Heart right ventricle (tissue), 16 donors: Measurements from ENCODE around the gene KNCN. TPM values are rescaled to one million over a fixed set of nuclear protein-coding genes. Genes with fewer than 3 reads are reported as not detected.
A peak's percentile ranks its signal among the peaks of the same experiment; 100 is the strongest.

Experiments used
- ATAC-seq, 8 donors: fragments of 200-7000 bp; cut with Tn5 transposase; one replicate each; pipeline ENCODE4 v1.9.1; 2020; ENCODE audit warnings: mild to moderate bottlenecking in 8 of 8, moderate library complexity in 8 of 8, moderate number of reproducible peaks in 1 of 8
- DNase-seq, 2 donors: peaks; one replicate each; pipeline ENCODE4 v3.0.0-alpha.2; 2020
- H3K27ac ChIP-seq, 10 donors: fragments of 200-600 bp; sonication (generic) in 2 of 10; one replicate each; pipeline versions ENCODE4 v1.5.0 to v1.8.0; 2020 to 2022; ENCODE audit warnings: mild to moderate bottlenecking in 3 of 10
- H3K27me3 ChIP-seq, 7 donors: fragments of 200-600 bp; one replicate each; pipeline ENCODE4 v1.8.0; 2021 to 2022; ENCODE audit warnings: mild to moderate bottlenecking in 2 of 7
- H3K36me3 ChIP-seq, 9 donors: fragments of 200-600 bp; sonication (generic) in 1 of 9; one replicate each; pipeline versions ENCODE4 v1.5.0 to v1.8.0; 2020 to 2022; ENCODE audit warnings: mild to moderate bottlenecking in 2 of 9
- H3K4me1 ChIP-seq, 9 donors: fragments of 200-600 bp; sonication (generic) in 1 of 9; one replicate each; pipeline versions ENCODE4 v1.5.0 to v1.8.0; 2020 to 2022; ENCODE audit warnings: mild to moderate bottlenecking in 4 of 9
- H3K4me3 ChIP-seq, 10 donors: fragments of 200-600 bp; sonication (generic) in 2 of 10; one replicate each; pipeline versions ENCODE4 v1.5.0 to v1.8.0; 2020 to 2022; ENCODE audit warnings: mild to moderate bottlenecking in 7 of 10, moderate library complexity in 2 of 10
- H3K9me3 ChIP-seq, 11 donors: fragments of 200-600 bp in 10 of 11; sonication (generic) in 2 of 11; one replicate each; pipeline versions ENCODE4 v1.5.0 to v1.8.0; 2013 to 2022; ENCODE audit warnings: mild to moderate bottlenecking in 2 of 11, control low read depth in 1 of 11, moderate library complexity in 1 of 11
- WGBS, 2 donors: extraction: QIAGEN DNeasy Blood & Tissue Kit; methylation state at CpG; one replicate each; pipeline ENCODE4 v1.1.7; 2013; ENCODE audit warnings: inconsistent platforms in 1 of 2; 5-methylcytosine and 5-hydroxymethylcytosine counted together
- intact Hi-C, 10 donors: fragments of 100-400 bp; cut with DNase I; formaldehyde crosslinking; loops; one replicate each; pipeline versions ENCODE4 v1.11.1 to v1.14.2; 2022
- polyA plus RNA-seq, 2 donors: library from polyadenylated mRNA; stranded (reverse); fragments of 200-250 nt; gene quantifications; one replicate each; pipeline ENCODE4 v1.2.3, GENCODE V29; 2013
- total RNA-seq, 10 donors: library from RNA; stranded (reverse); fragmentation: NEBNext Ultra II Directional in 3 of 10; extraction: Animal tissue kit (Norgen Biotek cat#: 25700) in 3 of 10; gene quantifications; one replicate each; pipeline versions ENCODE4 v1.2.1 to v1.2.4, GENCODE V29; 2021 to 2023
- TF ChIP-seq, protein P1 (sequence below), 9 donors: fragments of 200-600 bp; sonication (generic) in 2 of 9; IDR thresholded peaks; one replicate each; pipeline versions ENCODE4 v1.5.0 to v1.8.0; 2021 to 2022; ENCODE audit warnings: antibody characterized with exemption in 9 of 9, mild to moderate bottlenecking in 5 of 9, moderate library complexity in 1 of 9
- donor health status: Arrhythmogenic right ventricular cardiomyopathy.
- donor health status: ischemic (EF 13 %, LVEDD 7.1; RV severe dilation, severe dysfunction).
- donor health status: healthy with polysubstance abuse.
- donor health status: DM: no; HTN: yes; CAD: no.
- donor health status: DM: no; HTN: no; CAD: no.
- donor health status: ischemic (EF 25% LVEDD 6.9; RV normal size, moderate dysfunction).
- donor health status: ischemic (EF 25% LVEDD 5.7; RV mildly dilated, moderate dysfunction).
- donor health status: healthy.
- donor health status: DM: yes; HTN: yes; CAD: no.
- donor health status: Ischemic cardiomyopathy.
- donor health status: ischemic (EF 35%, LVEDD 5.7; RV mildly dilated, moderate dysfunction).
- donor health status: nonischemic (EF 11% LVEDD 7.7; RV severe dilation, severe dysfunction).
- donor health status: DM: yes; HTN: yes; CAD: no.
- donor health status: PGD.
- donor health status: ischemic (EF 29% LVEDD 5.4; RV normal size, mild dysfunction).
- donor health status: nonischemic (EF 23%, LVEDD 6.1; RV moderate dilation, normal function).

Gene KNCN
- total and polyA plus RNA-seq, 12 donors: not detected

DNA sequence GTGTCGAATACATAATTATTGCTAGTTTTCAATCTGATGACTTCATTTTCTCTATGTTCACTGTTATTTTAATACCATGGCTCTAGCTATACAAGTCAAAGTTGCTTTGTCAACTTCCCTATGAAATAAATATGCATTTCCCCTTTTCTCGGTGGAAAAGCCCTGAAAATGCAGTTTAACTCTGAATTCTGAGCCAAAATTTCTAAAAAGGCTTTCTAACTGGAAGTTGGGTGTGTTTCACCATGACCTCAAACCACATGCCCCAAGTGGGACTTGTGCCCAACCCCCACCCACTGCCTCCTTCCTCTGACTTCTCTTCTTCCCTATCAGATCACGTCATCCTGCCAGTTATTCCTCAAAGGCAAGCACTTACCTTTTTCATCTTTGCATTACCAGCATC lies 43.7 kb upstream of the KNCN start:
- Histone ChIP-seq H3K4me1 (peaks cover 0 to 80% (median 23%) of the 10 kb centered on the region in 9 donors), H3K9me3 (no peaks in the 10 kb centered on the region), H3K27ac (peak overlapping the region in 7 of 10 donors; percentile 23 to 92 (median 62)), H3K27me3 (no peaks in the 10 kb centered on the region), H3K4me3 (no peak overlapping the region), H3K36me3 (peaks cover 0 to 56% (median 35%) of the 10 kb centered on the region in 9 donors)
- TF ChIP-seq, protein P1, sequence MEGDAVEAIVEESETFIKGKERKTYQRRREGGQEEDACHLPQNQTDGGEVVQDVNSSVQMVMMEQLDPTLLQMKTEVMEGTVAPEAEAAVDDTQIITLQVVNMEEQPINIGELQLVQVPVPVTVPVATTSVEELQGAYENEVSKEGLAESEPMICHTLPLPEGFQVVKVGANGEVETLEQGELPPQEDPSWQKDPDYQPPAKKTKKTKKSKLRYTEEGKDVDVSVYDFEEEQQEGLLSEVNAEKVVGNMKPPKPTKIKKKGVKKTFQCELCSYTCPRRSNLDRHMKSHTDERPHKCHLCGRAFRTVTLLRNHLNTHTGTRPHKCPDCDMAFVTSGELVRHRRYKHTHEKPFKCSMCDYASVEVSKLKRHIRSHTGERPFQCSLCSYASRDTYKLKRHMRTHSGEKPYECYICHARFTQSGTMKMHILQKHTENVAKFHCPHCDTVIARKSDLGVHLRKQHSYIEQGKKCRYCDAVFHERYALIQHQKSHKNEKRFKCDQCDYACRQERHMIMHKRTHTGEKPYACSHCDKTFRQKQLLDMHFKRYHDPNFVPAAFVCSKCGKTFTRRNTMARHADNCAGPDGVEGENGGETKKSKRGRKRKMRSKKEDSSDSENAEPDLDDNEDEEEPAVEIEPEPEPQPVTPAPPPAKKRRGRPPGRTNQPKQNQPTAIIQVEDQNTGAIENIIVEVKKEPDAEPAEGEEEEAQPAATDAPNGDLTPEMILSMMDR (IDR thresholded peaks at IDR 0.05): no peak
- DNase-seq: peak; percentile 66 to 74
- peak; percentile 53 to 82 (median 71) for ATAC-seq
- intact Hi-C loops: no loop called here
- WGBS, 2 donors: 60 to 68% methylated on average over 3 of the region's 3 CpGs

DNA sequence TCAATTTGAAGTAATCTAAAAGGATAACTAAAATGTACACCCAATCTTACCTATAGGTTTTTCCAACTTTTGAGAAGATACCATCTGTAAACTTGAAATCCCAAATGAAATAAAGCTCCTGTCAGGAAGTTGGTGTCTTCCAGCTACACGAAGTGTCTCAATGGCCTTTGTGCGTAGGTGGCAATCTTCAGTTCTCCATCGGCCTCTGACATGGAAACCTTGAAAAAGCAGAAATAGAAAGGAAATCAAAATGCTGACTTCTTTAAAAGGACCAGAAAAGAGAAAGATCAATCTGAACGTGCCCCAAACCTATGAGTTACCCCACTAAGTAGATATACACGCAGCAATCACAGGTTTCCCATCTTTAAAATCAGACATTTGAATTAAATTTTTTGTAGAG lies 42.6 kb upstream of the KNCN start:
- ATAC-seq (peak in 3 of 8 donors; percentile 18 to 48 (median 23)), DNase-seq (no peak)
- peak overlapping the region in 1 of 10 donors; percentile 14 for H3K4me3 ChIP-seq
- peaks cover 0 to 67% (median 46%) of the 10 kb centered on the region in 9 donors for H3K36me3 ChIP-seq
- peaks cover 0 to 69% (median 13%) of the 10 kb centered on the region in 9 donors for H3K4me1 ChIP-seq
- intact Hi-C loops: no loop called here
- TF ChIP-seq, protein P1 (IDR thresholded peaks at IDR 0.05): no peak
- WGBS, 2 donors: 90 to 93% methylated on average over 5 of the region's 5 CpGs
- H3K27me3 ChIP-seq: no peaks in the 10 kb centered on the region
- H3K9me3 ChIP-seq: no peaks in the 10 kb centered on the region
- peak overlapping the region in 5 of 10 donors; percentile 23 to 92 (median 55) for H3K27ac ChIP-seq

DNA sequence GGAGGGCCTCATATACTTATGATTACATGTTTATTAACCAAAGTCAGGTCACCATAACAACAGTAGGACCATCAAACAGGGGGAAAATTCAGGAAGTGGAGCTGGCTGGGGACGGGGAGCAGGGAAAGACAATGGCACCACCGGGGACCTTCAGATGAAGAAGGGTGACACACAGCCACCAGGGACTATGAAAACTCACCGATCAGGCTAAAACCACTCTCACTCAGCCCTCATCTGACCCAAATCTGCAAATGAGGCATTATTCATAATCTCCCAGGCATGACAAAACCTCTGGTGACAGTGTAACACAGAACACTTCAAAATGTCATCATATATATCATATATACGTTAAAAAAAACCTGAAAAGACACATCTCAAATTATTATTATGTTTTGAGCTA lies 41.4 kb upstream of the KNCN start:
- DNase-seq (no peak), ATAC-seq (no peak)
- no peak overlapping the region for H3K4me3 ChIP-seq
- peak overlapping the region in 3 of 10 donors; percentile 4 to 92 (median 31) for H3K27ac ChIP-seq
- H3K4me1 ChIP-seq: peaks cover 0 to 61% (median 8%) of the 10 kb centered on the region in 9 donors
- TF ChIP-seq, protein P1 (IDR thresholded peaks at IDR 0.05): no peak
- no peaks in the 10 kb centered on the region for H3K9me3 ChIP-seq
- H3K36me3 ChIP-seq: peaks cover 0 to 73% (median 50%) of the 10 kb centered on the region in 9 donors
- intact Hi-C loops: no loop called here
- 84 to 85% methylated on average over 4 of the region's 4 CpGs for WGBS, 2 donors
- no peaks in the 10 kb centered on the region for H3K27me3 ChIP-seq

DNA sequence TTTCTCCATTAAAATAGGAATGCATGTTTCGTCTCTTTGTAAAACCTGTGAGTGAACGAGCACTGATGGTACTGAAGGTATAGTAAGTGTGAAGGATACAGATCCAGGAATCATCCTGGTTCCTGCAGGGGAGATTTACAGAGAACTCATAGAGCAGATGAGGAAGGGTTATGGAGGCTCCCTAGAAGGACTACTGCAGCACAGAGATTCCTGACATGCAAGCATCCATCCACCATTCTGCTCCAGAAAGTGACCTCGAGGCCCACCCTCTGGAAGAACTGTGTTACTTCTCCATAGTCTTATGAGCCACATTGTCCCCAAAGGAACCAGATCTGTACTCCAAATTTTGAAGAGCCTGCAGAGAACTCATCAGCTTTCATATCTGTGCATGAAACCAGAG lies 38.1 kb upstream of the KNCN start:
- WGBS, 2 donors: 92 to 95% methylated on average over 3 of the region's 3 CpGs
- ATAC-seq: no peak
- intact Hi-C loops: no loop called here

More for the DNA sequence above, 38.1 kb upstream of the KNCN start:
- H3K9me3 ChIP-seq: no peaks in the 10 kb centered on the region
- no peaks in the 10 kb centered on the region for H3K27me3 ChIP-seq
- H3K36me3 ChIP-seq: peaks cover 0 to 95% (median 61%) of the 10 kb centered on the region in 9 donors
- H3K4me3 ChIP-seq: no peak overlapping the region
- no peak for DNase-seq
- H3K27ac ChIP-seq: peak overlapping the region in 1 of 10 donors; percentile 22
- TF ChIP-seq, protein P1 (IDR thresholded peaks at IDR 0.05): no peak
- H3K4me1 ChIP-seq: peaks cover 0 to 58% (median 0%) of the 10 kb centered on the region in 9 donors
